ENCODE measurements around the gene SIL1. TPM values are rescaled to one million over a fixed set of nuclear protein-coding genes. Genes with fewer than 3 reads are reported as not detected.

SIL1 gene
- polyA plus RNA-seq, 1 experiment: 90.5 TPM

DNA sequence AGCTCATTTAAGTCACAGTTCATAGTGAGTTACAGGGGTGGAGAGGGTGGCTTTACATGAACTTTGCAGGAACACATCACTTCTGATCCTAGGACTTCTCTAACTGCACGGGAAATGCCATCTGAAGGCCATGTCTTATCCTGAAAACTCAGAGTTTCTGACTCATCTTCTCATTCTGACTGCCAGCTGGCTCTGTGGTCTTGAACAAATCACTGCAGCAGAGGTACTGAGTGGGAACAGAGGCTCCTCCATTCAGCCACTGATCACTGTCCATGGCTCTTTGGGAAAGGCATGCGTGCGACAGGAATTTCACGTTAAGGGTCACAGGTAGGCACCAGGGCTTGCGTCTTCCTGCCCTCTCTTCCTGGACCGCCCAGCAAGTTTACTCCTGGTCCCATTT is 208.4 kb downstream of the SIL1 start:
- no peak for DNase-seq (ENCODE audit: low read depth)
- Histone ChIP-seq H3K36me3 (ENCODE audit: control insufficient read depth, insufficient read depth, low read length) (no peaks in the 10 kb centered on the region), H3K4me3 (ENCODE audit: low read depth, low read length) (no peak overlapping the region), H3K27me3 (ENCODE audit: control insufficient read depth, insufficient read depth, low read length) (no peaks in the 10 kb centered on the region)
- ChIA-PET POLR2A (no interaction called here), CTCF (interaction anchor here (1.1 kb wide), 1 partner anchor 8 kb away, joined by 3 read pairs; no protein-coding TSS in a partner anchor)
- TF ChIP-seq, protein P1, sequence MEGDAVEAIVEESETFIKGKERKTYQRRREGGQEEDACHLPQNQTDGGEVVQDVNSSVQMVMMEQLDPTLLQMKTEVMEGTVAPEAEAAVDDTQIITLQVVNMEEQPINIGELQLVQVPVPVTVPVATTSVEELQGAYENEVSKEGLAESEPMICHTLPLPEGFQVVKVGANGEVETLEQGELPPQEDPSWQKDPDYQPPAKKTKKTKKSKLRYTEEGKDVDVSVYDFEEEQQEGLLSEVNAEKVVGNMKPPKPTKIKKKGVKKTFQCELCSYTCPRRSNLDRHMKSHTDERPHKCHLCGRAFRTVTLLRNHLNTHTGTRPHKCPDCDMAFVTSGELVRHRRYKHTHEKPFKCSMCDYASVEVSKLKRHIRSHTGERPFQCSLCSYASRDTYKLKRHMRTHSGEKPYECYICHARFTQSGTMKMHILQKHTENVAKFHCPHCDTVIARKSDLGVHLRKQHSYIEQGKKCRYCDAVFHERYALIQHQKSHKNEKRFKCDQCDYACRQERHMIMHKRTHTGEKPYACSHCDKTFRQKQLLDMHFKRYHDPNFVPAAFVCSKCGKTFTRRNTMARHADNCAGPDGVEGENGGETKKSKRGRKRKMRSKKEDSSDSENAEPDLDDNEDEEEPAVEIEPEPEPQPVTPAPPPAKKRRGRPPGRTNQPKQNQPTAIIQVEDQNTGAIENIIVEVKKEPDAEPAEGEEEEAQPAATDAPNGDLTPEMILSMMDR (IDR thresholded peaks at IDR 0.05; ENCODE audit: insufficient read depth, low read depth, low read length): no peak

DNA sequence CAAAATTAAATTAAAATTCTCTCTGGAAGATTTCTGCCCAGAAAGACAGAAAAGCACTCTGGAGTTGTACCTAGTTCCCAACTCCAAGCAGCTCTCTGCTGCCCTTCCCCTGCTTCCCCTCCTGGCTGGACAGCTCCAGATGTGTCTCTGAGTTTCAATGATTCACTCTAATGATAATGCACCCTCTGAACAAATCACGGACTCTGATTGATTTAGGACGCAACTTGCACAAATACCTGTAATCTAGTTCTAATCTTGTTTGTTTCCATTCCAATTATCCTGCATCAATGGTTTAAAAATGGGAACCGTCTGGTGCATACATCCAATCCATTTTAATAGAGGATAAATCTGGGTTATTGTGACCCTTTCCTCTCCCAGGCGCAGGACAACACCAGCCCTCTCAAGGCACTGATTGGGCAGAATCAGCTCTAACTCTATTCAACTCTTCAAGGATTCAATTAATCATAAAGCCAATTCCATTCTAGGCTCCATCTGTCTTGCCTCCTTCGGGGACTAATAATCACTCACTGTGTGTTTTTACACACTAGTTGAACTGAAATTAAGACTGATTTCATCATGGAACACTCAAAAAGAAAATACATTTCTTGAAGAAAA is 211.9 kb downstream of the SIL1 start:
- H3K36me3 ChIP-seq (ENCODE audit: control insufficient read depth, insufficient read depth, low read length): no peaks in the 10 kb centered on the region
- TF ChIP-seq, protein P1 (IDR thresholded peaks at IDR 0.05; ENCODE audit: insufficient read depth, low read depth, low read length): no peak
- DNase-seq (ENCODE audit: low read depth): no peak
- ChIA-PET POLR2A (no interaction called here), CTCF (no interaction called here)
- no peak overlapping the region for H3K4me3 ChIP-seq (ENCODE audit: low read depth, low read length)
- no peaks in the 10 kb centered on the region for H3K27me3 ChIP-seq (ENCODE audit: control insufficient read depth, insufficient read depth, low read length)

DNA sequence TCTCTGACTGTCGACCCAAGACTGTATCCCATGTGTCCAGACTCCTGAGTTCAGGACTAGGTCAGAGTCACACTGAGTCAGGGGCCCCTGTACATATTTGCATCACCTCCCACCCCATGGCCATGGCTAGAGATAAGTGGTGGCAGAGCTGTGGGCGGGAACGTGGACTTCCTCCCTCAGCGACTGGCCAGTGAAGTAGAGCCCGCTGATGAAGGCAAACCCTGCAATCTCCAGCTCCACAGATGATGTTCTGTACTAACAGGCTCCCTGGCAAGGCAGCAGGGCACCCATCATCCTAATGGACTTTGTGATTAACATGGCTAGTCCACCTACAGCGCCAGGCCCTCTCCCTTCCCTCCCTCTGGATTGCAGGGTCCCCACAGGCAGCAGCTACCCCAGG is 212.5 kb downstream of the SIL1 start:
- CTCF ChIA-PET: no interaction called here
- TF ChIP-seq, protein P1 (IDR thresholded peaks at IDR 0.05; ENCODE audit: insufficient read depth, low read depth, low read length): no peak
- DNase-seq (ENCODE audit: low read depth): no peak
- no peaks in the 10 kb centered on the region for H3K27me3 ChIP-seq (ENCODE audit: control insufficient read depth, insufficient read depth, low read length)
- POLR2A ChIA-PET: no interaction called here
- H3K36me3 ChIP-seq (ENCODE audit: control insufficient read depth, insufficient read depth, low read length): no peaks in the 10 kb centered on the region
- no peak overlapping the region for H3K4me3 ChIP-seq (ENCODE audit: low read depth, low read length)

DNA sequence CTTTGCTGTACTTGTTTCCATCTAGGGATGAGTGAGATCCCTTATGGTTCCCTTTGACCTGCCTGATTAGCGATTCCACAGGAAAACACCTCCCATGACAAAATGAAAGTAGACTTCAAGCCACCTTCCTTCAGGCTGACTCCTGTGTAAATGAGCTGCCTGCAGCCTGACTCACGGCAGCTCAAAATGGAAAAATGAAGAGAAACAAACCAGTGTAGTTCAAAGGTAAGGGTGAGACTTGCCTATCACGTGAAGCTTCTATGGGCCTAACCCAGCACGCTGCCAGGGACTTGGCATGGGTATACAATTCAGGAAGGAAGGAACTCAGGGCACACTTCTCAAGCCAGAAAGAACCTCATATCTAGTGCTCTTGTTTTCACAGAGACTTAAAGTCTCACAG is 212.9 kb downstream of the SIL1 start:
- CTCF ChIA-PET: no interaction called here
- H3K4me3 ChIP-seq (ENCODE audit: low read depth, low read length): no peak overlapping the region
- no peak for DNase-seq (ENCODE audit: low read depth)
- POLR2A ChIA-PET: no interaction called here
- TF ChIP-seq, protein P1 (IDR thresholded peaks at IDR 0.05; ENCODE audit: insufficient read depth, low read depth, low read length): no peak
- no peaks in the 10 kb centered on the region for H3K27me3 ChIP-seq (ENCODE audit: control insufficient read depth, insufficient read depth, low read length)
- no peaks in the 10 kb centered on the region for H3K36me3 ChIP-seq (ENCODE audit: control insufficient read depth, insufficient read depth, low read length)

DNA sequence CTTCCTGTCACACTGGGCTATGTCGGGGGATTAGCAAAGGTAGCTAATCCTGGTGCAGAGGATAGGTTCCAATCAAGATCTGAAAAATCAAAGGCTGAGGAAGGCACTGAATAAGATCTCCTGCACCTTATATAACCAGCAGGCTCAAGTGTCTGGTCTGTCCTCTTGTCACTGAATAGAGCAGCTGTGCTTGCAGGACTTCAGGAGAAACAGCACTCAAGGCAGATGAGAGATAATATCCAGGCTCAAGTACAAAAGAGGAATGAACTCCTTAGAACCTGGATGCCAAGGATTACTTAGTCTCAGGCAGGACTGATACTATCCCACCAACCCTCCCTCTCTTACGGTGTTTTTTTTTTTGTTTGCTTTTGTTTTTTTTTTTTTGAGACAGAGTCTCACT is 214.2 kb downstream of the SIL1 start:
- TF ChIP-seq, protein P1 (IDR thresholded peaks at IDR 0.05; ENCODE audit: insufficient read depth, low read depth, low read length): no peak

More for the DNA sequence above, 214.2 kb downstream of the SIL1 start:
- no peaks in the 10 kb centered on the region for H3K27me3 ChIP-seq (ENCODE audit: control insufficient read depth, insufficient read depth, low read length)
- ChIA-PET POLR2A (no interaction called here), CTCF (no interaction called here)
- no peaks in the 10 kb centered on the region for H3K36me3 ChIP-seq (ENCODE audit: control insufficient read depth, insufficient read depth, low read length)
- no peak overlapping the region for H3K4me3 ChIP-seq (ENCODE audit: low read depth, low read length)
- DNase-seq (ENCODE audit: low read depth): no peak

All from BJ (cell line).